HEK293T (cell line): ENCODE data around the gene CPVL.

Experiments
- CTCF ChIA-PET: fragments of 350-600 bp; formaldehyde crosslinking; extraction: SDS; loops from one replicate; lab custom pipeline; 2021; ENCODE audit warnings: antibody characterized with exemption, inconsistent platforms; lab: Yijun Ruan, JAX
- POLR2A ChIA-PET: fragments of 350-600 bp; formaldehyde crosslinking; extraction: SDS; loops from one replicate; lab custom pipeline; 2020; ENCODE audit warnings: antibody characterized with exemption, inconsistent platforms; lab: Yijun Ruan, JAX
- DNase-seq: peaks from one replicate; pipeline ENCODE4 v3.0.0; 2012; ENCODE audit warnings: mixed read lengths; ENCODE audit errors: extremely low spot score
- ARNT ChIP-seq: fragments of 450-650 bp; IDR thresholded peaks from 2 replicates; pipeline ENCODE4 v1.6.1; 2017; ENCODE audit warnings: mild to moderate bottlenecking
- BHLHE40 ChIP-seq: fragments of 450-650 bp; IDR thresholded peaks from 2 replicates; pipeline ENCODE4 v1.6.1; 2016; ENCODE audit warnings: mild to moderate bottlenecking, moderate library complexity, borderline replicate concordance
- CTBP1 ChIP-seq: fragments of 450-650 bp; IDR thresholded peaks from 2 replicates; pipeline ENCODE4 v1.6.1; 2016; ENCODE audit warnings: borderline replicate concordance
- ELF4 ChIP-seq: fragments of 450-650 bp; IDR thresholded peaks from 2 replicates; pipeline ENCODE4 v1.6.1; 2017; ENCODE audit warnings: antibody characterized with exemption
- FOXA1 ChIP-seq: fragments of 450-650 bp; IDR thresholded peaks from 2 replicates; pipeline ENCODE4 v1.6.1; 2016; ENCODE audit warnings: mild to moderate bottlenecking
- FOXK2 ChIP-seq: fragments of 450-650 bp; IDR thresholded peaks from 2 replicates; pipeline ENCODE4 v1.6.1; 2016; ENCODE audit warnings: mild to moderate bottlenecking
- FOXM1 ChIP-seq: fragments of 450-650 bp; IDR thresholded peaks from 2 replicates; pipeline ENCODE4 v1.6.1; 2017; ENCODE audit warnings: mild to moderate bottlenecking, borderline replicate concordance
- HDGF ChIP-seq: fragments of 450-650 bp; IDR thresholded peaks from 2 replicates; pipeline ENCODE4 v1.6.1; 2017; ENCODE audit warnings: antibody characterized with exemption, borderline replicate concordance
- L3MBTL2 ChIP-seq: fragments of 450-650 bp; conservative IDR thresholded peaks from 2 replicates; pipeline ENCODE4 v1.6.1; 2016; ENCODE audit warnings: mild to moderate bottlenecking
- LEF1 ChIP-seq: fragments of 450-650 bp; IDR thresholded peaks from 2 replicates; pipeline ENCODE4 v1.6.1; 2017; ENCODE audit warnings: mild to moderate bottlenecking, borderline replicate concordance
- NFRKB ChIP-seq: fragments of 450-650 bp; IDR thresholded peaks from 2 replicates; pipeline ENCODE4 v1.6.1; 2016; ENCODE audit warnings: mild to moderate bottlenecking, moderate library complexity
- PKNOX1 ChIP-seq: fragments of 450-650 bp; IDR thresholded peaks from 2 replicates; pipeline ENCODE4 v1.6.1; 2016
- SP1 ChIP-seq: fragments of 450-650 bp; IDR thresholded peaks from 2 replicates; pipeline ENCODE4 v1.6.1; 2017
- SUZ12 ChIP-seq: fragments of 450-650 bp; IDR thresholded peaks from 2 replicates; pipeline ENCODE4 v1.6.1; 2016; ENCODE audit warnings: mild to moderate bottlenecking
- TARDBP ChIP-seq: fragments of 450-650 bp; IDR thresholded peaks from 2 replicates; pipeline ENCODE4 v1.6.1; 2016
- ZNF384 ChIP-seq: fragments of 450-650 bp; IDR thresholded peaks from 2 replicates; pipeline ENCODE4 v1.6.1; 2016

Gene CPVL

GRCh38 chr7:29192323-29192722 is 46.0 kb upstream of the CPVL start:
- ChIA-PET CTCF (no interaction called here), POLR2A (no interaction called here)
- DNase-seq = no peak
- TF ChIP-seq HDGF (no peak), LEF1 (no peak), TARDBP (no peak), FOXA1 (no peak), SP1 (no peak), BHLHE40 (no peak), ELF4 (no peak), PKNOX1 (no peak), FOXK2 (no peak), ZNF384 (no peak)

- POLR2A ChIA-PET = interaction anchor here (1.1 to 1.3 kb wide), 2 partner anchors 44 to 155 kb away, joined by 3 read pairs; partner anchors contain the start of gene CPVL
- no peak for DNase-seq
- TF ChIP-seq FOXK2 = no peak
- TF ChIP-seq L3MBTL2 = no peak
- TF ChIP-seq CTBP1 = no peak; the same call in 1 of the 2 replicates
- no peak for TF ChIP-seq BHLHE40
- TF ChIP-seq FOXM1 = no peak
- peak; percentile 91 for TF ChIP-seq PKNOX1
- CTCF ChIA-PET = interaction anchor here (0.6 to 2.1 kb wide), 23 partner anchors 11 to 218 kb away, joined by 3 to 17 read pairs (median 5); no protein-coding TSS in a partner anchor
Observed at GRCh38 chr7:29190349-29191045, 44.2 kb upstream of the CPVL start.

- peak; percentile 75 for DNase-seq
- no peak for TF ChIP-seq LEF1
- TF ChIP-seq TARDBP = no peak
- TF ChIP-seq NFRKB = no peak
- no peak for TF ChIP-seq ZNF384
- no peak for TF ChIP-seq L3MBTL2
- no peak for TF ChIP-seq ARNT
- no peak for TF ChIP-seq FOXM1
- ChIA-PET CTCF (interaction anchor here (0.5 to 2.1 kb wide), 42 partner anchors 8 to 1121 kb away, joined by 3 to 17 read pairs (median 4); no protein-coding TSS in a partner anchor), POLR2A (interaction anchor here (1.1 to 1.3 kb wide), 2 partner anchors 43 to 156 kb away, joined by 3 read pairs; partner anchors contain the start of gene CPVL)
Observed at GRCh38 chr7:29189743-29190201, 43.4 kb upstream of the CPVL start.

- DNase-seq = no peak
- TF ChIP-seq LEF1 (no peak), TARDBP (no peak), PKNOX1 (no peak), ARNT (no peak), BHLHE40 (no peak), FOXA1 (no peak), ELF4 (no peak)
- ChIA-PET CTCF (no interaction called here), POLR2A (no interaction called here)
Observed at GRCh38 chr7:29185613-29186012, 39.3 kb upstream of the CPVL start.

GRCh38 chr7:29184599-29184998 is 38.3 kb upstream of the CPVL start:
- TF ChIP-seq FOXK2 = no peak
- TF ChIP-seq NFRKB = no peak
- TF ChIP-seq FOXA1 = no peak
- no peak for TF ChIP-seq SUZ12
- TF ChIP-seq CTBP1 = no peak
- TF ChIP-seq ELF4 = no peak
- no peak for TF ChIP-seq ZNF384
- no peak for TF ChIP-seq HDGF
- no peak for TF ChIP-seq ARNT
- no peak for TF ChIP-seq L3MBTL2
- ChIA-PET CTCF (no interaction called here), POLR2A (no interaction called here)
- DNase-seq = no peak

- ChIA-PET POLR2A (interaction anchor here (1.4 kb wide), 1 partner anchor 10 kb away, joined by 3 read pairs; no protein-coding TSS in a partner anchor), CTCF (interaction anchor here (2.3 kb wide), 1 partner anchor 10 kb away, joined by 10 read pairs; no protein-coding TSS in a partner anchor)
- TF ChIP-seq ELF4 (no peak), NFRKB (no peak), SUZ12 (no peak), BHLHE40 (no peak), L3MBTL2 (no peak), FOXM1 (no peak), FOXK2 (no peak), PKNOX1 (no peak), TARDBP (no peak)
- no peak for DNase-seq
Observed at GRCh38 chr7:29179115-29179514, 32.8 kb upstream of the CPVL start.
